ENCODE results near the gene FOXP3. TPM values are rescaled to one million over a fixed set of nuclear protein-coding genes. Genes with fewer than 3 reads are reported as not detected.

The FOXP3 gene
- total RNA-seq: not detected in 2 replicates

GRCh38 chrX:49264460-49264859 lies at the start of gene FOXP3:
FOXP3 (minus strand) TSS chrX:49264710; CDS start chrX:49258505, 6,205 bp downstream.

GRCh38 chrX:49303346-49303745 lies 38.8 kb upstream of the FOXP3 start, which contains the start of gene GAGE10:
GAGE10 (plus strand) TSS chrX:49303646; CDS start chrX:49304860, 1,214 bp downstream.

GRCh38 chrX:49269767-49270248 lies 5.3 kb upstream of the FOXP3 start, which contains the start of gene PPP1R3F:
PPP1R3F (plus strand) TSS chrX:49269793; CDS start chrX:49269870, 77 bp downstream.

GRCh38 chrX:49233176-49233575 lies 31.3 kb downstream of the FOXP3 start, which contains the start of gene CACNA1F:
CACNA1F (minus strand) TSS chrX:49233340; CDS start chrX:49233309, 31 bp downstream.

Other genes with a start within 250 kb of the FOXP3 start
- 27.1 and 27.5 TPM in 2 replicates for gene TFE3, start 221.4 kb downstream of the FOXP3 start, total RNA-seq
- gene CCDC120, start 205.7 kb downstream of the FOXP3 start, total RNA-seq: 0.25 and 0.26 TPM in 2 replicates
- 6.5 and 8.0 TPM in 2 replicates for gene PRAF2, start 190.7 kb downstream of the FOXP3 start, total RNA-seq
- gene WDR45, start 184.8 kb downstream of the FOXP3 start, total RNA-seq: 60.1 and 68.4 TPM in 2 replicates
- gene GPKOW, start 141.0 kb downstream of the FOXP3 start, total RNA-seq: 21.3 and 22.7 TPM in 2 replicates
- 1.3 and 1.6 TPM in 2 replicates for gene MAGIX, start 102.0 kb downstream of the FOXP3 start, total RNA-seq
- gene PLP2, start 92.8 kb downstream of the FOXP3 start, total RNA-seq: 24.6 and 28.7 TPM in 2 replicates
- gene PRICKLE3, start 78.3 kb downstream of the FOXP3 start, total RNA-seq: 5.2 and 6.0 TPM in 2 replicates
- gene SYP, start 64.5 kb downstream of the FOXP3 start, total RNA-seq: 0.66 and 0.75 TPM in 2 replicates
- not detected in 2 replicates for gene CACNA1F, start 31.4 kb downstream of the FOXP3 start, total RNA-seq
- 7.3 and 8.4 TPM in 2 replicates for gene CCDC22, start 29.2 kb downstream of the FOXP3 start, total RNA-seq
- gene PPP1R3F, start 5.1 kb upstream of the FOXP3 start, total RNA-seq: 2.9 and 4.8 TPM in 2 replicates
- gene GAGE10, start 38.9 kb upstream of the FOXP3 start, total RNA-seq: not detected in 2 replicates
- not detected in 2 replicates for gene GAGE12J, start 57.3 kb upstream of the FOXP3 start, total RNA-seq
- gene GAGE13, start 66.9 kb upstream of the FOXP3 start, total RNA-seq: not detected in 2 replicates